AML-193 (cell line): Measurements from ENCODE around the gene KIF26A.

ENCODE experiments used
- DNase-seq, 2 experiments: peaks; one replicate each; lab custom pipeline; 2025; lab: John Stamatoyannopoulos, UW

Gene KIF26A

GRCh38 chr14:104138098-104138717 lies at the start of gene KIF26A:
TSS of gene KIF26A (plus strand) at chr14:104138587. CDS start at chr14:104138723, 136 bp downstream.
- DNase-seq: no peak

- DNase-seq: no peak
Observed at GRCh38 chr14:104090071-104090748, 48.2 kb upstream of the KIF26A start.

- DNase-seq: no peak
Observed at GRCh38 chr14:104091061-104091926, 47.1 kb upstream of the KIF26A start.

GRCh38 chr14:104091927-104092771 lies 46.2 kb upstream of the KIF26A start:
- DNase-seq: no peak

- DNase-seq: no peak
Observed at GRCh38 chr14:104092931-104093365, 45.4 kb upstream of the KIF26A start.

- no peak for DNase-seq
Observed at GRCh38 chr14:104093366-104094055, 44.9 kb upstream of the KIF26A start.

GRCh38 chr14:104094056-104094708 lies 44.2 kb upstream of the KIF26A start:
- no peak for DNase-seq

GRCh38 chr14:104094709-104095425 lies 43.5 kb upstream of the KIF26A start:
- DNase-seq: peak; percentile 2 to 11

- no peak for DNase-seq
Observed at GRCh38 chr14:104095426-104096310, 42.7 kb upstream of the KIF26A start.

- no peak for DNase-seq
Observed at GRCh38 chr14:104096318-104096717, 42.1 kb upstream of the KIF26A start.

- no peak for DNase-seq
Observed at GRCh38 chr14:104096751-104097700, 41.4 kb upstream of the KIF26A start.

GRCh38 chr14:104098272-104099095 lies 39.9 kb upstream of the KIF26A start:
- no peak for DNase-seq

GRCh38 chr14:104099096-104100041 lies 39.0 kb upstream of the KIF26A start:
- no peak for DNase-seq

- DNase-seq: no peak
Observed at GRCh38 chr14:104100171-104101085, 38.0 kb upstream of the KIF26A start.
